Measurements from ENCODE around the gene AATK.

Gene AATK, protein sequence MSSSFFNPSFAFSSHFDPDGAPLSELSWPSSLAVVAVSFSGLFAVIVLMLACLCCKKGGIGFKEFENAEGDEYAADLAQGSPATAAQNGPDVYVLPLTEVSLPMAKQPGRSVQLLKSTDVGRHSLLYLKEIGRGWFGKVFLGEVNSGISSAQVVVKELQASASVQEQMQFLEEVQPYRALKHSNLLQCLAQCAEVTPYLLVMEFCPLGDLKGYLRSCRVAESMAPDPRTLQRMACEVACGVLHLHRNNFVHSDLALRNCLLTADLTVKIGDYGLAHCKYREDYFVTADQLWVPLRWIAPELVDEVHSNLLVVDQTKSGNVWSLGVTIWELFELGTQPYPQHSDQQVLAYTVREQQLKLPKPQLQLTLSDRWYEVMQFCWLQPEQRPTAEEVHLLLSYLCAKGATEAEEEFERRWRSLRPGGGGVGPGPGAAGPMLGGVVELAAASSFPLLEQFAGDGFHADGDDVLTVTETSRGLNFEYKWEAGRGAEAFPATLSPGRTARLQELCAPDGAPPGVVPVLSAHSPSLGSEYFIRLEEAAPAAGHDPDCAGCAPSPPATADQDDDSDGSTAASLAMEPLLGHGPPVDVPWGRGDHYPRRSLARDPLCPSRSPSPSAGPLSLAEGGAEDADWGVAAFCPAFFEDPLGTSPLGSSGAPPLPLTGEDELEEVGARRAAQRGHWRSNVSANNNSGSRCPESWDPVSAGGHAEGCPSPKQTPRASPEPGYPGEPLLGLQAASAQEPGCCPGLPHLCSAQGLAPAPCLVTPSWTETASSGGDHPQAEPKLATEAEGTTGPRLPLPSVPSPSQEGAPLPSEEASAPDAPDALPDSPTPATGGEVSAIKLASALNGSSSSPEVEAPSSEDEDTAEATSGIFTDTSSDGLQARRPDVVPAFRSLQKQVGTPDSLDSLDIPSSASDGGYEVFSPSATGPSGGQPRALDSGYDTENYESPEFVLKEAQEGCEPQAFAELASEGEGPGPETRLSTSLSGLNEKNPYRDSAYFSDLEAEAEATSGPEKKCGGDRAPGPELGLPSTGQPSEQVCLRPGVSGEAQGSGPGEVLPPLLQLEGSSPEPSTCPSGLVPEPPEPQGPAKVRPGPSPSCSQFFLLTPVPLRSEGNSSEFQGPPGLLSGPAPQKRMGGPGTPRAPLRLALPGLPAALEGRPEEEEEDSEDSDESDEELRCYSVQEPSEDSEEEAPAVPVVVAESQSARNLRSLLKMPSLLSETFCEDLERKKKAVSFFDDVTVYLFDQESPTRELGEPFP (N-terminal part only)

GRCh38 chr17:81166033-81166492 lies at the start of gene AATK:
AATK (minus strand) TSS chr17:81166221; CDS start chr17:81165992, 229 bp downstream.
- no peak for DNase-seq

DNA sequence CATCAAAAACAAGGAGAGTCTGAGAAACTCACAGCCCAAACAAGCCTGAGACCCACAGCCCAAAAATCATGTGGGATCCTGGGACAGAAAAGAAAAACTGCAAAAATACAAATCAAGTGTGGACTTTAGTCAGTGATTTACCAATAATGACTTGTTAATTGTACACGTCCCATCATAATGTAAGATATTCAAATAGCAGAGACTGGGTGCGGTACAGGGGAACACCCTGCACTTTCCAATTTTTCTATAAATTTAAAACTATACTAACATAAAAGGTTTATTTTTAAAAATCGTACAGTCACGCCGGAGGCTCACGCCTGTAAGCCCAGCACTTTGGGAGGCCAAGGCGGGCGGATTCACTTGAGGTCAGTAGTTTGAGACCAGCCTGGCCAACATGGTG lies 48.0 kb upstream of the AATK start:
- no peak for DNase-seq

DNA sequence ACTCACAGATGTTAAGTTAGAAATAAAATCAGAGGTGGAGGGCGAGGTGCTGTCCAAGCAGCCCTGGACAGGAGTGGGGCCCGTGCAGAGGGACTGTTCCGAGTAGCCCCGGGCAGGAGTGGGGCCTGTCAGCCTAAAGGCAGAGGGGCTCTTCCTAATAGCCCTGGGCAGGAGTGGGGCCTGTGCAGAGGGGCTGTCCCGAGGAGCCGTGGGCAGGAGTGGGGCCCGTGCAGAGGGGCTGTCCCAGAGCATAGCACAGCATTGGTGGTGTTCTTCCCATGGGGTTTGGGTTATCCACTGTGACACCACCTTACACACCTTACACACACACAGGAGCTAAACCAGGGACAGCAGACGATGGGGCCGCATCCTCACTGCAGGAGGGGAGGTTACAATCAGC lies 46.3 kb upstream of the AATK start:
- DNase-seq: no peak

DNA sequence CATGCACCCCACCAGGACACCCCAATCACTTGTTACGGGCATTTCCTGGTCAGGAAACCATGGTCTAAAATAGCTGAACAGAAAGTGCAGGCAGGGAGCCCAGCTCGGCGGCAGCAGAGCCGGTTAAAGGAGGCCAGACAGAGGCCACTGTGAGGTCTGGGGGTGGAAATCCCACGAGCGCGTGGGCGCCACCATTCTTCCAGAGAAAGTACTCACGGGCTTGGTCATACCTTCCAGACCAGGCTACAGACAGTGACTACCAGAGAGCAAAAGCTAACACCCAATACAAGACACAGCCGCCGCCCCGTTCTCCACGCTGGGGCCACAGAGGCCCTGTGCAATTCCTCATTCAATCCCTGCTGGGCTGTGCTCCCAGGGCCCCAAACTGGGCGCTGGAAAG lies 44.8 kb upstream of the AATK start:
- no peak for DNase-seq

DNA sequence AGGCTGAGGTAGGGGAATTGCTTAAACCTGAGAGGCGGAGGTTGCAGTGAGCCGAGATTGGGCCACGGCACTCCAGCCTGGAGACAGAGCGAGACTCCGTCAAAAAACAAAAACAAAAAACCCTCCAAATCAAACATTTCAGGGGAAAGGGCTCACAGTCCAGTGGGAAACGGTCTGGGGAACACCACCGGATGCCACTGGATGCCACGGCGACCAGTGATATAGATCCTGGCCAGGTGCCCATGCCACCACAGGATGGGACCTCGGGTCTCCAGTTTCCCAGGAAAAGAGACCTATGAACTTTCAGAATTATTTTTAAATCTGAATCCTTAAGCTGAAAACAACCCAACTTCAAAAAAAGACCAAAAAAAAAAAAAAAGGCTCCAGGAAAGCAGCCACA lies 44.4 kb upstream of the AATK start:
- no peak for DNase-seq

- no peak for DNase-seq
Observed at GRCh38 chr17:81209141-81209540, 43.1 kb upstream of the AATK start.

DNA sequence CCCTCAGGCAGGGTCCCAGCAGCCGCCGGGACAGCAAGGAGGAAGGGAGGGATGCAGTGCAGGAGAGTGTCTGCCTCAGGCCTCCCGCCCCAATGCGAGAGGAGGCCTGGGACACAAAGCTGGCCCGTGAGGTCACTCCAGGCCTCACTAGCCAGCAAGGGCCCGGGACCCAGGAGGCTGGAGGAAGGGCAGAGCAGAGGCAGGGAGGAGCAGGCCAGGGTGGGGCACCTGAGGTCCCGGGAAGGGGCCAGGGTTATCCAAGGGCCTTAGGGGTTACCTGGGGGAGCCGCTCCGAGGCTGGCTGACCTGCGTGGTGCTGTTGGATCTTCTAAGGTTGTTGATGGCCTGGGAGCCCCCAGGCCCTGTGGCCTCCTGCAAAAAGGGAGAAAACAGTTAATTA lies 42.6 kb upstream of the AATK start:
- no peak for DNase-seq

GRCh38 chr17:81207610-81208581 lies 41.9 kb upstream of the AATK start:
- no peak for DNase-seq

GRCh38 chr17:81206657-81207056 lies 40.6 kb upstream of the AATK start:
- DNase-seq: no peak

DNA sequence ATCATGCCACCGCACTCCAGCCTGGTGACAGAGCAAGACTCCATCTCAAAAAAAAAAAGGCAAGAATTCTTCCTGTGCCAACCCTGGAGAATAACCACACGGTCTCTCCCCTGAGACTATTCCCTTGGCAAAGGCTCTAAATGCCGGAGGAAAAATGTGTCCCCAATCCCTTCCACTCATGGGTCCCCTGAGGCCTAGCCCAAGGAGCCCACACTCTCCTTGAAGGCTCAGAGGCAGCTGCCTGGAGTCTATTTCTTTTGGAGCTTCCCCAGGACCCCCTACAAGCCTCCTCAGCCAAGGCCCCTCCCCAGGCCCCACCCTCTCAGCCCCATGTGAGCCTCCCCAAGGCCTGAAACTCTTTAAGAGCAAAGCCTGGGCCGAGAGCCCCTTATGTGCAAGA lies 40.1 kb upstream of the AATK start:
- DNase-seq: no peak

- DNase-seq: no peak
Observed at GRCh38 chr17:81204578-81204977, 38.6 kb upstream of the AATK start.

DNA sequence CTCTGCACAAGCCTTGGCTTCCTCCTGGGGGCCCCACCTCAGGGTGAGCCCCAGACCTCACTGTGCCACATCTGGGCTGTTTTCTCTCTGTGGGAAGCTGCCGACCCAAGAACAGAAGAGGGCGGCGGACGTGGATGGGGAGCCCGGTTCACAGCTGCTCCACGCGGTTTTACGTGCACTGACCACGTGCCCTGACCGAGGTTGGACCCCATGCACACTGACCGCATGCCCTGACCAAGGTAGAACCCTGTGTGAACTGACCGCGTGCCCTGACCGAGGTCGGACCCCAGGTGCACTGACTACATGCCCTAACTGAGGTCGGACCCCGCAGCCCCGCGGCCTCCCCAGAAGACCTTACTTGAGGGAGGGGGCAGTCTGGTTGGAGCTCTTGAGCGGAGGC lies 37.1 kb upstream of the AATK start:
- no peak for DNase-seq

GRCh38 chr17:81202318-81202717 lies 36.3 kb upstream of the AATK start:
- DNase-seq: no peak

DNA sequence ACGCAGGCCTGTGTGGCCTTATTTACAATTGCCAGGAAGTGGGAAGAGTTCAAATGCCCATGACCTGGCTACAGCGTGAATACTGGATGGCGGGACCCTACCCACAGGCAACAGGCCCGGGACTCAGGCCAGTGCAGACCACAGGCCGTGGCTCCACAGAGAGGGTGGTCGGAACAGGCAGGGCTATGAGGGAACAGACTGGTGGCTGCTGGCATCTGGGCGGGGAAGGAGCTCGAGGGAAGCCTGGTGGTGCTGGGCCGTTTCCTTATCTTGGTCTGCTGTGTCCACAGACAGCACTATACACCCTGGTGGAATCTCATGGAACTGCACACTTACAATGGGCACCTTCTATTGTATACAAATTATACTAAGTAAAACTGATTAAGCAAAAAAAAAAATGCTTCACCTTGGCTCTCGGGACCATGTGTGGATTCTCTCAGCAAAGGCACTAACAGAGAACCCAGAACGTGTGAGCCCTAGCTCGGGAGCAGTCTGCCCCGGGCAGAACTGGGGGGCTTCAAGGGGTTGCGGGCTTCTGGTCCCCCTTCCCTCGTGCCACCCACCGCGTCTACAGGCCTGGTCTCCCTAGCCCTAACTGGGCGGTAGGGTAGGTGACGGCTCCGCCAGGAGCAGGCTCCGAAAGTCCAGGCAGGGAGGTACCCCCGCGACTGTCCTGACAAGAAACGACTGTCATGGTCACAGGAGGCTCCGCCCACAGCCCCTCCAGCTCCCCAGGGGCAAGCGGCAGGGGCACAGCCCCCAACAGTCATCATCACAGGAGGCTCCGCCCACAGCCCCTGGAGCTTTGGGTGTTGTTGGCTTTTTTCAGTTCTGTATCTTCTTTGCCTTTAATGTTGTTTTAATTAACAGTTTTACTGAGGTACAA lies 34.9 kb upstream of the AATK start:
- DNase-seq: peak; percentile 40

DNA sequence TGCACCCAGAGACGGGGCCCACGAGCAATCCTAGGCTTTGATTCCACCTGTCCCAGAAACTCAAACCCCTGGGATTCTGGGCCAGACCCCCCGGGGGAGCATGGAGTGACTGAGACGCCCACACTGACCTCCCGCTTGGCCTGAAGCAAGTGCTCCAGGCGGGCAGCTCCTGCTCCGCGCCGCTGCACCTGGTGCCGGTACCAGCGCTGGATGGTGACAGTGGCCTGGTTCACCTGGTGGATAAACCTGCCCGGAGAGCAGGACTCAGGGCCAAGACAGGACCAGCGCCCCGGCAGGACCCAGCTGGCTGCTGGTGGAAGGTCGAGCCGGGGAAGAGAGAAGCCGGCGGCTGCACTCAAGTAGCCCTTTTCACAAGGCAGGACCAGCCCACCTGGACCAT lies 34.2 kb upstream of the AATK start:
- DNase-seq: no peak

DNA sequence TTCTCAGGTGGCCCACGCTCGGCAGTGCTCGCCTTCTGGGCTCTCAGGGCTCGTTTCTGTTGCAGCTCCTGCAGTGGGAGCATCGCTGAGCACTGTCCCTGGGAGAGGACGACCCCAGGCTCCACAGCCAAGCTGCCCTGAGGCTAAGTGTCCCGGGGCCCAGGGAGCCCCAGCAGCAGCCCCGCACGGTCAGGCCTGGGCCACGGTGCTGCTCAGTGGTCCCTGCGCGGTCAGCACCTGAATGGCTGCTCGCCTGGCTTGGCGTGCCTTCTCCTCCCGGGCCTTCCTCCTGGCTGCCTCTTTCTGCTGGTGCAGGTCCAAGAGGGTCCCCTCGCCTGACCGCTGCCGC lies 33.4 kb upstream of the AATK start:
- no peak for DNase-seq

GRCh38 chr17:81198826-81199481 lies 32.9 kb upstream of the AATK start:
- DNase-seq: no peak

- no peak for DNase-seq
Observed at GRCh38 chr17:81197831-81198490, 31.9 kb upstream of the AATK start.

DNA sequence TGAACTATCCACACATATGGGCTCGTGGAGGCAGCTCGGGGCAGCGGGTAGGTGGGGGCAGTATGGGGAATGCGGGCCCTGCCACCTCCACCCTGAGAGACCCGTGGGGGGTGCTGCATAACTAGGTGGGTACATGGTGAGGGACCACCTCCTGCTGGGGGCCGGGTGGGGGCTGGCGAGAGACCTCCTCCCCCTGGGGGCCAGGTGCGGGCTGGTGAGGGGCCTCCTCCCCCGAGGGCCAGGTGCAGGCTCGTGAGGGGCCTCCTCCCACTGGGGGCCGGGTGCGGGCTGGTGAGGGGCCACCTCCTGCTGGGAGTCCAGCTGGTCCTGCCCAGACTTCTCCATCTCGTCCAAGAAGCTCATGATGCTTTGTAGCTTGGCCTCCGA lies 31.4 kb upstream of the AATK start:
- DNase-seq: no peak
